HuH-7 (cell line): ENCODE measurements around the gene ADH1A.
"Not testable (repeated sequence)": the region's sequence is repeated elsewhere in the genome, so short reads cannot be mapped to it uniquely, and the experiment has no call there.

Experiments
- DNase-seq: peaks from one replicate; pipeline ENCODE4 v3.0.0; 2011; ENCODE audit warnings: low spot score

Gene ADH1A

DNA sequence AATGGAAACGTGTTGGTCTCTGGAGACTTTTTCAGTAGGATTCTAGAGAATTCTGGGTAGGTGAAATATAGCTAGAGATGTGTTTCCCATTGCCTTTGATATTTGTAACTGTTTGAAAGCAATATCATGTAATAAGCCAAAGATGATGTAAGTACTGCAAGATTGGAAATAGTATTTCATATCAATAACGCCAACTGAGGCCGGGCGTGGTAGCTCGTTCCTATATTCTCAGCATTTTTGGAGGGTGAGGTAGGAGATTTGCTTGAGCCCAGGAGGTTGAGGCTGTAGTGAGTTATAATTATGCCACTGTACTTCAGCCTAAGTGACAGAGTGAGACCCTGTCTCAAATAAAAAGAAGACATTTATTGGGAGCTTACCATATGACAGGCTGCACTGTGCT is 9.5 kb downstream of the ADH1A start:
- DNase-seq = no peak

DNA sequence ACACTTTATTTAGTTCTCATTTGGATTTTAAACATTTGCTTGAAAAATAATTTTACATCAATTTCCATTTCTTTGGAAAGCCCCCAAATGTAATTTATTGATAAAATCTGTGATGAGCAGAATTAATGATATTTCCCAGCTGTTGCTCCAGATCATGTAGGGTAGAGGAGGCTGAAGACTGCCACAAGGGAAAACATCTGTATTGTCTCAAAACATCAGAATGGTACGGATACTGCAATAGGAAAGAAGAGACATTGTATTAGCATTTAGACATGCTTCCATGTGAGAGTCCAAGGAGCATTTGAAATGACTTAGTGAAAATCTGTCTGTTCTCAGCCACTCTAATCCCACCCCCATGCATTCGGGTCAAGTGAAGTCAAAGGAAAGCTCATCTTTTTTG is 14.4 kb downstream of the ADH1A start:
- no peak for DNase-seq

DNA sequence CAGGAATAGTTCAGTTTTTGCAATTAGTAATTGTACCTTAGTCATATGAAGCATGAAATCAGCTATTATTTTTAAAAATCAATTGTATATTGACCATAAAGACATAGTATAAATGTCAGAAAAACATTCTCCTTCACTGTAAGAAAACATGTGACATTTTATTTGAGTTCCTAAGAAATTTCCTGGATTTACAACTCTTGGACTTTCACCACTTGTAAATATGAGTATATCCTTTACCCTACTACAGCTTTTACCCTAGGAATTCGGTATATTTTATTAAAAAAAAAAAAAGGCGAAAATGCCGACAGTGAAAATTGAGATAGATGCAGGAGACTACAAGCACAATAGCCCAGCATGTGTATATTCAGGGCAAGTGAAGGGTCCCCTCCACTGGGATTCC is 14.9 kb downstream of the ADH1A start:
- DNase-seq = no peak

DNA sequence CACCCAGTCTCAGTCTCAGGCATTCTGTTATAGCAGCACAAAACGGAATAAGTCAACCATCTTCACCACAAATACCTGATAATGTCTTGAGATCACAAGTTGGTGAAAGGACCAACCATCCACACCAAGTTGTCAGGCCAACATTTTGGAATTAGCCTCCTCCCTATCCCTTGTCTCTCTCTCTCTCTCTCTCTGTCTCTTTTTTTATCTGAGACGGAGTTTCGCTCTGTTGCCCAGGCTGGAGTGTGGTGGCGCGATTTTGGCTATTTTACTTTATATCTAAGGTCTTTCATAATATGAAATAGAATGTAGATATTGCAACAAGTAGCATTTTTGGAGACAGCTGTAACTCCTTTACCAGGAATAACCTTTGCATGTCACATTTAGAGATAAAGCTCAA is 15.7 kb downstream of the ADH1A start:
- no peak for DNase-seq

DNA sequence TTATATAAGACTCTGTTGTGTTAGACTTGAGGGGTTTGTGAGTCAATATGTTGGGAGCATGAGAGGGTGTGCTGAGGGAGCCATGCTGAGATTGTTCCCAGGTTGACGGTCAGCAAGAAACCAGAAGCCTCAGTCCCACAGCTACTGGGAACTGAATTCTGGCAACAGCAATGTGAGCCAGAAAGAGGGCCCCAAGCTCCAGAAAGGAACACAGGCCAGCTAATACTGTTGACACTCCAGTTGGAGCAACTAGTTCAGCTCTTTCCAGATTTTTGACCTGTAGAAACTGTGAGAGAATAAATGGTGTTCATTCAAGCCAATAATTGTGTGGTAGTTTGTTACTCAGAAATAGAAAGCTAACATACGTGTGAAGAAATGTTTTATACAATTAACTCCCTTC is 17.1 kb downstream of the ADH1A start:
- DNase-seq = no peak

DNA sequence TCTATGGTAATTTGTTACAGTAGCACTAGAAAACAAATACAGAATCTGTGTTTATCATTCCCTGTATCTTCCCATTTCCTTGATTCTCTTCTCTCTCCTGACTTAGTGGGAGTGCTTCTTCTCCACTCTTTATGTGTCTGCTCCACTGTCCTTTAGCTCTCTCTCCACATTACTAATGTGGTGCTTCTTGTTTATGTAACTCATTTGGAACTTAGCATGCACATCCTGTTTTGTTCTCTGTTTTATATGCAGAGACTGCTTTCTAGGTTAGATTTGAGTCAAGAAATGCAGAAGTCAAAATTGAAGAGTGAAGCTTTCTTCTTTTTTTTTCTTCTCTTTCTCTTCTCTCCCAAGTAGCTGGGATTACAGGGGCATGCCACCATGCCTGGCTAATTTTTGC is 25.9 kb downstream of the ADH1A start:
- DNase-seq = no peak

DNA sequence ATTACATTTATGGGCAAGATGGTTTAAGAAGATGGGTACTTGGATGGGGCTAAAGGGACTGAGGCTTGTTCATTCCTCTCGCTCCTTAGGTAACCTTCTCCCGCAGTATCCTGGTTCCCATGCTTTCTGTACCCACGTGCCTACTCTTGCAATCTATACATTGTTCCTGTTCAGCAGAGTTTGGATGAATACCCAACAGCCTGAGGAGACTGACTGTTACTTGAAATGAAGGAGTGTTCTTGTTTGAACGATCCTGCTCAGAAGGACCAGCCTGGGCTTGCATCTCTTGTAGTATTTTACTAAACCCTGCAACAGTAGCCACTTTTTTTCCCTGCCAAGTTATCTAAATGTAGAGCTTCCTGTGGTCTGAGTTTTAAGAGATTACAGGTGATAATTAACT is 38.0 kb downstream of the ADH1A start:
- no peak for DNase-seq

DNA sequence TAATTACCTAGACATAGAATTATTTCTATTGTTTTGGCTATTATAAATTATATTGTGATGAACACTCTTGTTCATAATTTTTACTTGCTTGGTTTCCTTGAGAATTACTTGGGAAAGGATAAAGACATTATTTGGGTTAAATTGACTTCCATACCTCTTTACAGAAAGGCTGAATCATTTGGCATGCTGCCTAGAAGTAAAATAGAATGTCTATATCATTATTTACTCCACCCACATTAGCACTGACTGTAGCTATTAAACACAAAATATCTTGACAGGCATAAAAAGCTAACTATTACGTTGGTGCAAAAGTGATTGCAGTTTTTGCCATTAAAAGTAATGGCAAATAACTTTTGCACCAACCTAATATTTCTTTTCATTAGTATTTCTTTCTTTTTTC is 42.1 kb downstream of the ADH1A start:
- no peak for DNase-seq

DNA sequence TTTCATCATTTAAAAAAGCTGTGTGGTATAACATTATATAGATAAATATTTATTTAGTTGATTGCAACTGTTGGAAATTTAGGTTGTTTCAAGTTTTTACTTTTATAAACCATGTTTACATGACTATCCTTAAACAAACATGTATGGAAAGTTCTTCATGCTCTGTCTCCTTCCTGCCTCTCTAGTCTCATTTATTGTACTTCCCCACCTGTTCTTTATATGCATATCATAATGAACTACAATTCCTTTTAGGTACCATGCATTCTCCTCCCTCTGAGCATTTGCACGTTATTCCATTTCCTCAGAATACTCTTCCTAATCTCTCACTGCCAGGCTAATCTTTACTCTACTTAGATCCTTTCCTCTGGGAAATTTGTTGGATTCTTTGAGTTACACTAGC is 54.8 kb downstream of the ADH1A start:
- no peak for DNase-seq

DNA sequence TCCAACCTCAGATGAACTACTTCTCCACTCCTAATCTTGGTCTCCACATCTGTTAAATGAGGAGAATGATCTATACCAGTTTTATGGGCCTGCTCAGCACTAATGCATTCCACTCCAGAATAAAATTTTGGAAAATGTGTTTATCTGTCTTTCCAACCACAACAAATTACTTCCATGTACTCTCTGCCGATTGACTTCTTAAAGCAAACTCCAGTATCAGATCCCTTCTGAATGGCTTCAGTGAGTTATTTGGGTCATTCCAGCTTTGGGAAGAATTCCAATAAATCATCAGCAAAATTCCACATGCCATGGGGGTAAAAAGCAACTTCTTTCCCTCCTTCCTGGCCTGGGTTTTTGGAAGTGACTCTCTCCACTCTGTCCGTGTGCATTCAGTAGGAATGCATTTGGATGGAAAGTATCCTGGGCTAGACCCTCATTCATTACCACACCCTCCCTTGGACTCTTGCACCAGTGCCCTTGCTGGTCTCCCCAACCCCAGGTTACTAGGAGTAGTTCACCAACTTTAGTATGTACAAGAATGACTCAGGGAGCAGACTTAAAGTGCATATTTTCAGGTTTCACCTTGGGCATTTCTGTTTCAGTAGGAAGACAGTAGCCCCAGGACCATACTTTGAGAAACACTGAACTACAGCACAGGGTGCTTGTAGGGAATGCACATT is 56.3 kb downstream of the ADH1A start:
- DNase-seq = no peak

DNA sequence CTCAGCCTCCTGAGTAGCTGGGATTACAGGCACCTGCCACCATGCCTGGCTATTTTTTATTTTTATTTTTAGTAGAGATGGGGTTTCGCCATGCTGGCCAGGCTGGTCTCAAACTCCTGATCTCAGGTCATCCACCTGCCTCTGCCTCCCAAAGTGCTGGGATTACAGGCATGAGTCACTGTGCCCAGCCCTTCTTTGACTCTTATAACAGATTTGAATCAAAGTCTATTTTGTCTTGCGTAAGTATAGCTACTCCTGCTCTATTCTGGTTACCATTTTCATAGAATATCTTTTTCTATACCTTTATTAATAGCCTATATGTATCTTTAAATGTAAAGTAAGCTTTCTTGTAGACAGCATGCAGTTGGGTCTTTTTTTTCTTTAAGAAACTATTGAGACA is 57.4 kb downstream of the ADH1A start:
- DNase-seq = not testable (repeated sequence)

DNA sequence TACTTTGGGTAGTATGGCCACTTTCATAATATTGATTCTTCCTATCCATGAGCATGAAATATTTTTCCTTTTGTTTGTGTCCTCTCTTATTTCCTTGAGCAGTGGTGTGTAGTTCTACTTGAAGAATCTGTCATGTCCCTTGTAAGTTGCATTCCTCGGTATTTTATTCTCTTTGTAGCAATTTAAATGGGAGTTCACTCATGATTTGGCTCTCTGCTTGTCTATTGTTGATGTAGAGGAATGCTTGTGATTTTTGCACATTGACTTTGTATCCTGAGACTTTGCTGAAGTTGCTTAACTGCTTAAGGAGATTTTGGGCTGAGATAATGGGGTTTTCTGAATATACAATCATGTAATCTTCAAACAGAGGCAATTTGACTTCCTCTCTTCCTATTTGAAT is 62.1 kb downstream of the ADH1A start:
- not testable (repeated sequence) for DNase-seq

DNA sequence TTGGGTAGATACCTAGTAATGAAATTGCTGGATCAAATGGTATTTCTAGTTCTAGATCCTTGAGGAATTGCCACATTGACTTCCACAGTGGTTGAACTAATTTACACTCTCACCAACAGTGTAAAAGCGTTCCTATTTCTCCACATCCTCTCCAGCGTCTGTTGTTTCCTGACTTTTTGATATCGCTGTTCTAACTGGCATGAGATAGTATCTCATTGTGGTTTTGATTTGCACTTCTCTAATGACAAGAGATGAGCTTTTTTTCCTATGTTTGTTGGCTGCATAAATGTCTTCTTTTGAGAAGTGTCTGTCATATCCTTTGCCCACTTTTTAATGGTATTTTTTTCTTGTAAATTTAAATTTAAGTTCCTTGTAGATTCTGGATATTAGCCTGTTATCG is 63.1 kb downstream of the ADH1A start:
- DNase-seq = not testable (repeated sequence)
